Measurements from ENCODE around the gene ZBTB2.

DNA sequence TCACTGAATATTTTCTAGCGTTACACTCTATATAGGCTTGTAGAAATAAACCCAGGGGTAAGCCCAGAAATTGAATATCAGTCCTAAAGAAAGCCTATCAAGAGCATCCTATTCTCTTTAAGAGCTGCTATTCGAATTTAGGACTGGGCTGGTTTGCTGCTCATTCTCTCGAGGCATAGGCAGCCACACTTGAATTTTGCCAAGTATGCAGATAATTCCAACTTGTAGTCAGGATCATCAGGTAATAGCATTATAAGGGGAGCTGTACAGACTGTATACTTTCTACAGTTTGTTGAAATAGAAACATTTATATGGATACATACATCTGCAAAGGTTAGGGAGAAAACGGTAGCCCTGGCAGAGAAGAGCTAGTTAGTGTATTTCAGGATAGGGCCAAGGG is 2.1 kb upstream of the ZBTB2 start:
- TF ChIP-seq POLR2A (IDR thresholded peaks at IDR 0.05) = no peak
- TF ChIP-seq, protein P1, sequence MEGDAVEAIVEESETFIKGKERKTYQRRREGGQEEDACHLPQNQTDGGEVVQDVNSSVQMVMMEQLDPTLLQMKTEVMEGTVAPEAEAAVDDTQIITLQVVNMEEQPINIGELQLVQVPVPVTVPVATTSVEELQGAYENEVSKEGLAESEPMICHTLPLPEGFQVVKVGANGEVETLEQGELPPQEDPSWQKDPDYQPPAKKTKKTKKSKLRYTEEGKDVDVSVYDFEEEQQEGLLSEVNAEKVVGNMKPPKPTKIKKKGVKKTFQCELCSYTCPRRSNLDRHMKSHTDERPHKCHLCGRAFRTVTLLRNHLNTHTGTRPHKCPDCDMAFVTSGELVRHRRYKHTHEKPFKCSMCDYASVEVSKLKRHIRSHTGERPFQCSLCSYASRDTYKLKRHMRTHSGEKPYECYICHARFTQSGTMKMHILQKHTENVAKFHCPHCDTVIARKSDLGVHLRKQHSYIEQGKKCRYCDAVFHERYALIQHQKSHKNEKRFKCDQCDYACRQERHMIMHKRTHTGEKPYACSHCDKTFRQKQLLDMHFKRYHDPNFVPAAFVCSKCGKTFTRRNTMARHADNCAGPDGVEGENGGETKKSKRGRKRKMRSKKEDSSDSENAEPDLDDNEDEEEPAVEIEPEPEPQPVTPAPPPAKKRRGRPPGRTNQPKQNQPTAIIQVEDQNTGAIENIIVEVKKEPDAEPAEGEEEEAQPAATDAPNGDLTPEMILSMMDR (IDR thresholded peaks at IDR 0.05) = no peak

Data from body of pancreas (tissue), 4 donors.